HG03521 (cell line): Measurements from ENCODE around the gene PLEKHA5.
"Not testable (repeated sequence)": the region's sequence is repeated elsewhere in the genome, so short reads cannot be mapped to it uniquely, and the experiment has no call there.

Experiments
- ATAC-seq: cut with Tn5 transposase; IDR thresholded peaks from one replicate; pipeline ENCODE4 v1.9.1; 2021; ENCODE audit warnings: mild to moderate bottlenecking, moderate library complexity; ENCODE audit not compliant: unreplicated experiment

PLEKHA5 gene

DNA sequence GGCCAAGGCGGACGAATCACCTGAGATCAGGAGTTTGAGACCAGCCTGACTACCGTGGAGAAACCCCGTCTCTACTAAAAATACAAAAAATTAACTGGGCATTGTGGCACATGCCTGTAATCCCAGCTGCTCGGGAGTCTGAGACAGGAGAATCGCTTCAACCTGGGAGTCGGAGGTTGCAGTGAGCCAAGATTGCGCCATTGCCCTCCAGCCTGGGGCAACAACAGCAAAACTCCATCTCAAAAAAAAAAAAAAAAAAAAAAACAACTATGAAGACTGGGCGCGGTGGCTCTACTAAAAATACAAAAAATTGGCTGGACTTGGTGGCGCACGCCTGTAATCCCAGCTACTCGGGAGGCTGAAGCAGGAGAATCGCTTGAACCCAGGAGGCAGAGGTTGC is 176.1 kb downstream of the PLEKHA5 start:
- not testable (repeated sequence) for ATAC-seq

DNA sequence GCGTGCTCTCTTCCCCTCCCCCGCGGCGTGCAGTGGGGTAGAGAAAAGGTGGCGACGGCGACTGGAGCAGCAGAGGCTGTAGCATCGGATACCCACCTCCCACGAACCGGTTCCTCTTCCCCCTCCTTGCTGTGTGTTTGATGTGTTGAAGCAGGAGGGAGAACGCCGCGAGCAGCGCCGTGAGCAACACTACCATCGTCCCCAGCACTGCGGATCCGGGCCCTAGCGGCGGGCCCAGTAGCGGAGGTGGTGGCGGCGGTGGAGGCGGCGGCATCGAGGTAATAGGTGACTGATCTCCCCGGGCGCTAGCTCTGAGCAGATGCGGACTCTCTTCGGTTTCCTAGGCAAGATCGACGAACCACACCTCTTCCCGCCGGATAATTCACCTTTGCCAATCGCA is 176.8 kb downstream of the PLEKHA5 start:
- ATAC-seq, result no peak

DNA sequence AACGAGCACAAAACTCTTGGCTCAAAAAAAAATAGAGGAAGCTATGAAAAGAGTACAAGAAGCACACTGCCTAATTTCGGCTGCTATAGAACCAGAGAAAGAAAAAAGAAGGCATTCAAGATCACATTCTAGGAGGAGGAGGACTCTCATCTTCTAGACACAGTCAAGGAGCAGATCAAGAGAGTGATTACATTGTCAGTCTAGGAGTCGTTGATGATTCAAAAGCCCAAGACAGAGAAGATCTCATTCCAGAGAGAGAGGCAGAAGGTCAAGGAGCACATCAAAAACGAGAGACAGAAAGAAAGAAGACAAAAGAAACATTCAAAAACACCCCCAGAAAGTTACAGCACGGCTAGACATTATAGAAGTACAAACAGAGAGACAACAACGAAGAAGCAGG is 177.9 kb downstream of the PLEKHA5 start:
- no peak for ATAC-seq

DNA sequence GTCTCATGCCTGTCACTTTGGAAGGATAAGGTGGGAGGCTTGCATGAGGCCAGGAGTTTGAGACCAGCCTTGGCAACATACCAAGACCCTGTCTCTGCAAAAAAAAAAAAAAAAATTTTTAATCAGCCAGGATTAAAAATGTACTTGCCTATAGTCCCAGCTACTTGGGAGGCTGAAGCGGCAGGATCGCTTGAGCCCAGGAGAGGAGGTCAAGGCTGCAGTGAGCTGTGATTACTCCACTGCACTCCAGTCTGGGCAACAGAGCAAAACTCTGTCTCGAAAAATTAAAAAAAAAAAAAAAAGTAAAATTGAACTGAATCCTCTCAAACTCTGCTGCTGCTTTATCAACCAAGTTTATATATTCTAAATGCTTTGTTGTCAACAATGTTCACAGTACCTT is 181.6 kb downstream of the PLEKHA5 start:
- ATAC-seq, result no peak

DNA sequence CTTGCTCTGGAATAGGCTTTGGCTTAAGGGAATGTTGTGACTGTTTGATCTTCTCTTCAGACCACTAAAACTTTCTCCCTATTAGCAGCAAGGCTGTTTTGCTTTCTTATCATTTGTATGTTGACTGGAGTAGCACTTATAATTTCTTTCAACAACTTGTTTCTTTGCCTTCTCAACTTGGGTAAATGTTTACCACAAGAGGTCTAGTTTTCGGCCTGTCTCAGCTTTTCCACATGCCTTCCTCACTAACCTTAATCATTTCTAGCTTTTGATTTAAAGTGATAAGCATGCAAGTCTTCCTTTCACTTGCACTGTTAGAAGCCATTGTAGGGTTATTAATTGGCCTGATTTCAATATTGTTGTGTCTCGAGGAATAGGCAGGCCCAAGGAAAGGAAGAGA is 183.1 kb downstream of the PLEKHA5 start:
- no peak for ATAC-seq

DNA sequence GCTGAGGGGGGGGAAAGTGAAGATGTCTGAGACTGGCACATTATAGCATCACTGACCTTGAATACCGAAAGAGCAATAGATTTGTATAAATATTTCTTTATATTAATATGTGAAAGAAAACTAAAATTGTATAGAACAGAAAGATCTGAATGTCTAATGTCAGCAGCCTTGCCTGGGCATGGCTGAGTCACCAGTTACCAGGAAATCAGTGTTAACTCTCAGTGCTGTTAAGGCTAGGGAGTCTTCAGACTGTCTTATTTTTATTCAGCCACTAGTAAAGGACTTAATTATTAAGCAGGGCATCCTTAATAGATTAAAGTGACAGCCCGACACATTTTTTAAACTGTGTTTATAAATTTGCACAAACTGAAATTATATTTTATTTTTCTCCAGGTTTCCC is 186.9 kb downstream of the PLEKHA5 start:
- ATAC-seq, result no peak

DNA sequence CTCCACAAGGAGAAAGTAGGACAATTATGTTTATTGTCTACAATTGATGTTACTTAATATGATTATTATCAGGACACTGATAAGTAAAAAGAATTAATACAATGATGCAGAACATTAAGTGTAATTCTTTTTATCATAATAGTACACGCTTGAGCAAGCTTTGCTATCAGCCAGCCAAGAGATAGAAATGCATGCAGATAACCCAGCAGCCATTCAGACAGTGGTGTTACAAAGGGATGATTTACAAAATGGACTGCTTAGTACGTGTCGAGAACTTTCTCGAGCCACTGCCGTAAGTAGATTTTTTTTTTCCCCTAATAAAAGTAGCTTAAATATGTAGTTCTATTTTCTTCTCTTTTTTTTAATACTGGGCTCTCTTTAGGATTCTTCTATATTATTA is 192.8 kb downstream of the PLEKHA5 start:
- ATAC-seq, result no peak

DNA sequence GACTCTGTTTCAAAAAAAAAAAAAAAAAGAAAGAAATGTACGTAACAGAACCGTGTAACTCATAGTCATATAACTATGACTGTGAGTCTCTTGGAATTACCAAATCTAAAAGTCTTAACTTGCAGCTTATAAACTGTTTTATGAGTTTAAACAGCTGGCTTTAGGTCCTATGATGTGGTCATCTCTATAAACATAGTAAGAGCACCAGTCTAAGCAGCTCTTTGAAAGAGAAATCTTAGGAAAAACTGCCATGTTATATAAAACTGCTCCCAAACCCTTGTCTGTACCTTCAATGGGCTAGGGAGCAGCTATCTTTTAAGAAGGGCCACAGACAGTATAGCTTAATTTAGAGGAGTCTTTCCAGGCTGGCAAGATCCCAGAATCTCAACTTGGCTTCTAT is 194.3 kb downstream of the PLEKHA5 start:
- ATAC-seq, result no peak

DNA sequence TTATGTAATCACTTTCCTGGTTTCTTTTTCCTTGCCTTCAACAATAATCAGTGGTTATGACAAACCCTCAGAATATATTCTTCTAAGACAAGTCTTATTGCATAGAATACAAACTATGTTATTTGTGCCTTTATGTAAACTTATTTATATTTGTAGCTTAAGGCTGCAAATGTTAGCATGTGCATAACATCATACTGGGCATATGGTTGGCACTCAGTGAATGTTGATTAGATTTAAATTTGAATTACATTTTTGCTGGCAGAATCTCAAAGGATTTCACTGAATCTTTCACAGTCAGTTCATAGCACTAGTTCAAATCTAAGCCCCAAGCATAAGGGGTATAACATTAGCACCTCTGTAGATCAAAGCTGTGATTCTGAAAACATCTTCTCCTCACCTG is 196.6 kb downstream of the PLEKHA5 start:
- no peak for ATAC-seq

DNA sequence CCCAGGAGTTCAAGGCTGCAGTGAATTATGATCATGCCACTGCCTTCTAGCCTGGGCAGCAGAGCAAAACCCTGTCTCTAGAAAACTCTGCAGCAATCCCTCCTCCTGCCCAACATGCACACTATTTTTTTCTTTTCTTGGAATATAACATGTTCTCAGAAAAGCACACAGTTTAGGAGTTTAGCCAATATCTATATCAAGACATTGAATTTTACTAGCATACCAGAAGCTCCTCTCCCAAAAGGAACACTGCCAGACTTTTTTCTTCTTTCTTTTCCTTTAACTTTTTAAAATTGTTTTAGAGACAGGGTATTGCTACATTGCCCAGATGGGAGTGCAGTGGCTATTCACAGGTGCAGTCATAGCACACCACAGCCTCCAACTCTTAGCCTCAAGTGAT is 202.7 kb downstream of the PLEKHA5 start:
- ATAC-seq, result no peak

DNA sequence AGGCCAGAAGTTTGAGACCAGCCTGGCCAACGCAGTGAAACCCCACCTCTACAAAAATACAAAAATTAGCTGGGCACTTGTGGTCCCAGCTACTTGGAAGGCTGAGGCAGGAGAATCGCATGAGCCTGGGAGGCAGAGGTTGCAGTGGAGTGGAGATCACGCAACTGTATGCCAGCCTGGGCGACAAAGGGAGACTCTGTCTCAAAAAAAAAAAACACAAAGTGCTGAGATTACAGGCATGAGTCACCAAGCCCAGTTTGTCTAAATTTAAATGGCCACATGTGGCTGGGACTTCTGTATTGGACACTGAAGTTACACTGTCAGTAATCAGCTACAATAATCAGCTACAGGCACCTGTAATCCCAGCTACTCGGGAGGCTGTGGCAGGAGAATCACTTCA is 208.9 kb downstream of the PLEKHA5 start:
- no peak for ATAC-seq

DNA sequence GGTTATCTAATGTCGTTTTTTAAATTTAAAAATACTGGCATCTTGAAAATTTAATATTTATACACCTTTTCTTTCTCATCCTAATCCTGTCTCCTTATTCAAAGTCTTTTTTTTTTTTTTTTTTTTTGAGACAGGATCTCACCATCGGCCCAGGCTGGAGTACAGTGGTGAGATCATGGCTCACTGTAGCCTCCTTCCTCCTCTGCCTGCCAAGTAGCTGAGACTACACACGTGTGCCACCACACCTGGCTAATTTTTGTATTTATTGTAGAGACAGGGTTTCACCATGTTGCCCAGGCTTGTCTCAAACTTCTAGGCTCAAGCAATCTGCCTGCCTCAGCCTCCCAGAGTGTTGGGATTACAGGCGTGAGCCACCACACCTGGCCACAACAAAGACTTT is 221.3 kb downstream of the PLEKHA5 start:
- not testable (repeated sequence) for ATAC-seq

DNA sequence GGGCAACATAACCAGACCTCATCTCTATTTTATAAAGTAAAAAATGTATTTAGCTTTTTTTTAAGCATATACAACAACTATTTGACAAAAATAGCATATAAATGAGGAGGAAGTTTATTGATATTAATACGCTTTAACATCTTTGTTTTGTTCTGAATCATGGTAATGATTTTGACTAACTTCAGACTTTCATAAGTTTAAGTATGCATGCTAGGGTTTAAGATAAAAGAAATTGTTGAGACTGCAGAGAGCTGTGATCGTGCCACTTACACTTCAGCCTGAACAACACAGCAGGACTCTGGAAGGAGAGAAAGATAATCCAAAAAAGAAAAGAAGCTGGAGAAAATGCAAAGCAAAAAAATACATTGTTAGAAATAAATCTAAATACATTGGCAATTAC is 221.8 kb downstream of the PLEKHA5 start:
- ATAC-seq, result no peak

DNA sequence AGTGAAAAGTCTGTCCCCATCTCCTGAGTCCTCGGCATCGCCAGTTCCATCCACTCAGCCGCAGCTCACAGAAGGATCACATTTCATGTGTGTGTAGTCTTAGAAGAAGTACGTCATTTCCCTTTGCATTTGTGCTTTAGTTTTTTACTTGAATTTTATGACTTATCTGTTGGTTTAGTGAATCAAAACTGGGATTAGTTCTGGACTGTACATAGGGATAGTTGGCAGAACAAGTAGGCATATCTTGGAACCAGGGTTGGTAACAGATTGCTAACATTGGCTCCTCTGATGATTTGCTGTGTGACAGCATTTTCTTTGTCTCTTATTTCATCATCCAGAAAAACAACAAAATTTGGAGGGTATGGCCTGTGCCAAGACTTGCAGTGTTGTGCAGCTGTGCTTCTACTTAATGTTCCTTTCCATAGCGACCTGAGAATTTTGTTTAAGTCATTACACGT is 240.2 kb downstream of the PLEKHA5 start:
- no peak for ATAC-seq

DNA sequence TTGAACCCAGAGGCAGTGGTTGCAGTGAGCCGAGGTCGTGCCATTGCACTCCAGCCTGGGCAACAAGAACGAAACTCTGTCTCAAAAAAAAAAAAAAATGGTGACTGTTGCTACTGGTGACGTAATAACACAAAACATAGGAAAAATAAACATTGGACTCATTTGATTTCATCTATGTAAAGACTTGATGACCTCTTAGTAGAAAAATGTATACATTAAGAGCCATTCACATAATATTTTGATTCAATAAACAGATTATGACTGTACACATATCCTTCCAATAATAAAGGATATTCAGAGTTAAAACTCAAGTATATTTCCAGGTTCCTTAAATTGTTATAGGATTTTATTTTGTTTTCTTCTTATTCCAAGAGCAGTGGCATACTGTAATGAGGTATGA is 244.1 kb downstream of the PLEKHA5 start:
- no peak for ATAC-seq

DNA sequence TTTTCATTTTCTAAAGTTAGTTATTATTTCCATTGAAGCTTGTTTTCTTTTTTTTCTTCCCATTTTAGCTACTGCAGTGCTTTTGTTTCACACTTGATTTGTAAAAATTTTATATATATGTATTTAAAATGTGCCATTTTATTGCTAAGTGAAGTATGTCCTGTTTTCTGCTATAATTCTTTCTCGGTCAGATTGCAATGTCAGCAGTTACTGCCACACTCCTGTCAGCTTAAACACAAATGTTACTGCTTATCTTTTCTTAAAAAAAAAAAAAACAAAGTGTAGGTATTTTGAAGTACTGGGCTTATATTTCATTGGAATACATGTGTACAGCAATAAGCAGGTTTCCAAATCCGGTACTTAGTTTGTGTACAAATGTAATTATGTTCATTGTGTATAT is 246.4 kb downstream of the PLEKHA5 start:
- no peak for ATAC-seq

DNA sequence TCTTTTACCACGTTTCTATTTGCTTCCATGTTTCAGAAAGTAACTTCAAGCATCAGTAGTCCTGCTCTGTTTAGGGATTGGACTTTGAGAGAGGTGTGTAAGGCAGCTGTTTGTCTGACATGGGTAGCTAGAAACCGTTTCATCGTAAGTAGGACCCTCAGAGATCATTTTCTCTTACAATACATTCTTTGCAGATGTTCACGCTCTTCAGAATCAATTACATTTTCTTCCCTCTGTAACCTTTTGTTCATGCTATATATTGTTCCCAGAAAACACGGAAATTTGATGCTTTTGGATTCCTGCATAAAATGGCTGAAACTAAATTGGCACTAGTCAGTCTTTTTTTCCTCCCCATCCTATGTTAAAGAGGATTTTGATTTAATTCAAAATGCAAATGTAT is 247.2 kb downstream of the PLEKHA5 start:
- no peak for ATAC-seq

DNA sequence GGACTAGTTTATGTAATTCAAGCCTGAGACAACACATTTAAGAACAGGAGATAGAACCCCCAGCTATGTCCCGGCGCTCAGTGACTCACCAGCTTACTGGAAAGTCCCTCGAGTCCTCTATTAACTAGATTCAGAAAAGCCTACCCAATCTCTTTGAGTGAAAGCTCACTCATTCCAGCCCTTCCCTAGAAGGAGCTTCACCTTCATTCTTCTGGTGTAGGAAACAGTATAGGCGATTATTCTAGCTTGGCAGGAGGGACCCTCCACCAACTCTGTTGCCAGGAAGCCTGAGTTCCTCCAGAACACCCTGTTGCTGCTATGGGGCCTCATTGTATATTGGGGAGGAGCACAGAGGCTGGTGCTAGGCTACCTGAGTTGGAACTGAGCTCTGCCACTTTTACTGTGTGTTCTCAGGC is 252.6 kb downstream of the PLEKHA5 start:
- ATAC-seq, result peak; percentile 91

DNA sequence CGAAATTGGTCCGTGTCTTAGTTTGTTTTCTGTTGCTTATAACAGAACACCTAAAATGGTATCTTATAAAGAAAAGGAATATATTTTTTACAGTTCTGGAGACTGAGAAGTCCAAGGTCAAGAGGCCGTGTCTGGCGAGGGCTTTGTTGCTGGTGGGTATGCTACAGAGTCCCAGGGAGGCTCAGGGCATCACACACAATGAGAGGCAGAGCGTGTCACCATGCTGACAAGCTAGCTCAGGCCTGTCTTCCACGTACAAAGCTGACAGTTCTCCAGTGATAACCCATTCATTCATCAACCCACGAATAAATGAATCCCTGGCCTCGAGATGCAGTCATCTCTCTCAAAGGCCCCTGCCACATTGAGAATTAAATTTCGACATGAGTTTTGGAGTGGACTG is 253.0 kb downstream of the PLEKHA5 start:
- no peak for ATAC-seq

DNA sequence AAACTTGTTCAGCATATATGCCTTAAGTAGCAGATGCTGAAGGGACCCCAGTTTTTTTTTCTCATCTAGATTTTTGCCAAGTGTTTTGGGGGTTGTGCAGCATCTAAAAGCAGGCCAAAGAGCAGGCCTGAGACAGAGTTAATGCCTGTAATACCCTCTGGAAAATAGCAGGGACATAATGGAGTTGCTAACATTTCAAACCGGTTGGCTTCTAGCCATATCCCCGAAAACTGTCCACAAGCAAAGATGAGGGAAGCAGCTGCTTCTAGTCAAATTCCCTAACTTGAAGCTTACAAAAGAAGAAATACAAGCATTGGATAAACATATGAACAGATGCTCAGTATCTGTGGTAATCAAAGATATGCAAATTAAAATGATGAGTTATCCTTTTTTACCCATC is 257.6 kb downstream of the PLEKHA5 start:
- no peak for ATAC-seq

DNA sequence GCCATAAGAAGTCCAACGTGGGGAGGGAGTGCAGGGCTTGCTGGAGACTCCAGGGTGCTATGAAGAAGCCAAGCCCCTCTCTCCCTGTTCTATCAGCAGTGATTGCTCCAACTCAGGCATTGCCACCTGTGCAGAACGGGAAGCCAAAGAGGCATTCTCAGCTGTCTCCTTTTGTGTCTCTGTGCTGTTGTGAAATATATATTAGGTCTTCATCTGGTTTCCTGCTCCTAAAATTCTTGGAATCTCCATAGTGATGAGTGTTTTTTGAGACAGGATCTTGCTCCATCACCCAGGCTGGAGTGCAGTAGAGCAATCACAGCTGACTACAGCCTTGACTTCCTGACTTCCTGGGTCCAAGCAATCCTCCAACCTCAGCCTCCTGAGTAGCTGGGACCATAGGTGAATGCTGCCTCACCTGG is 258.6 kb downstream of the PLEKHA5 start:
- no peak for ATAC-seq

DNA sequence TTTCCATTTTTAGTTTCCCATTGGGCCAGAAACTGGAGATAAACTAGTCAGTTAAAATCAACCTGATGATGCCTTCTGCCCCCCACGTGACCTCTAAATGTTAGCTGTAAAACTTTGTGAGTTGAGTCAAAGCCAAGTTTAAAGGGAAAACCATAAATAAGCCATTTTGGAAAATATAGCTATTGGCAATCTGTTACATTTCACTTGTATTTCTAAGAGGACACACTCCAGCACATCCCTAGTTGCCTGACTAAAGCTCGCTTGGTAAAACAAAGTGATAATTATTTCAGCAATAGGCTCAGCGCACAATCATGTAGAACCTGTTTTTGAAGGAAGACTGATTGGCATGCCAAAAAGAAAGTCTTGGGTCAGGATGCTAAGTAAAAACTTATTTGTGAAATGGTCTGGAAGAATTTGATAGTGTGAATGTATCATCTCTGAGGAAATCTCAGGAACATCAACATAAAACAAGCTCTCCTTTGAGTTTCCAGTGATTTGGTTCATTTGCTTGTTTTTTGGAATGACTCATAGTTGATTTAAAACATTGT is 260.6 kb downstream of the PLEKHA5 start:
- ATAC-seq, result no peak

DNA sequence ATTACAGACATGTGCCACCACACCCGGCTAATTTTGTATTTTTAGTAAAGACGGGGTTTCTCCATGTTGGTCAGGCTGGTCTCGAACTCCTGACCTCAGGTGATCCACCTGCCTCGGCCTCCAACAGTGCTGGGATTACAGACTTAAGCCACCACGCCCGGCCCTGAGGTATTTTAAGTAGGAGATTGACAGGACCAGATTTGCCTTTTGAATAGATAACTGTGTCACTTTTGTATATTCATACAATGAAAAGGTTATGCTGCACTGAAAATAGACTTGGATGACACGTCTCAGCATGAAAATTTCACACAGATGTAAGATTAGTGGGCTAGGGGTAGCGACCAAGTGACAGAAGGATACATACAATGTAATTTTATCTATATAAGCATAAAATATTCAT is 263.1 kb downstream of the PLEKHA5 start:
- ATAC-seq, result not testable (repeated sequence)

DNA sequence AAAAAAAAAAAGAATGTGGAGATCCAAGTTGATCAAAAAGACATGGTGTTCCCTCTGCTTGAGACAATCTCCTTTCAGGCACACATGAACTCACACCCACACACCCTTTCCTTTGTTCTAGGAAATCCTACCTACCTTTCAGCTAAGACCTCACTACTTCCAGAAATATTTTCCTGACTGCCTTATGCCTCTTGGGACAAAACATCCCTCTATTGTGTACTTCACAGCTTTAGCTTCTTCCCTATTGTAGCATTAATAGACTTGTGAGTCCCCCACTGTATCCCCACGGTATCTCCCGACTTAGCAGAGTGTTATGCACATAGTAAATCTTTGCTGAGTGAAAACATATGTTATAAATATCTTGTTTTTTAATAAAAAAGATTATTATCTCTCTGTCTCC is 264.9 kb downstream of the PLEKHA5 start:
- no peak for ATAC-seq
